Retinal pigment epithelial cell (primary cell): ENCODE measurements around the gene ST6GAL1.
"Not testable (repeated sequence)": the region's sequence is repeated elsewhere in the genome, so short reads cannot be mapped to it uniquely, and the experiment has no call there.

ENCODE experiments used
- DNase-seq: peaks from one replicate; pipeline ENCODE4 v3.0.0-alpha.2; 2010; ENCODE audit warnings: low read depth
- H3K4me3 ChIP-seq: 2 replicates; pipeline ENCODE4 v1.5.1; 2011; ENCODE audit warnings: mild to moderate bottlenecking, low read length, control low read depth, moderate library complexity
- TF ChIP-seq, protein P1 (sequence below): conservative IDR thresholded peaks from 2 replicates; pipeline ENCODE4 v1.5.1; 2011; ENCODE audit warnings: low read depth, low read length, control low read depth, inconsistent platforms

Gene ST6GAL1

GRCh38 chr3:186963636-186964035 is 33.3 kb downstream of the ST6GAL1 start:
- TF ChIP-seq, protein P1, sequence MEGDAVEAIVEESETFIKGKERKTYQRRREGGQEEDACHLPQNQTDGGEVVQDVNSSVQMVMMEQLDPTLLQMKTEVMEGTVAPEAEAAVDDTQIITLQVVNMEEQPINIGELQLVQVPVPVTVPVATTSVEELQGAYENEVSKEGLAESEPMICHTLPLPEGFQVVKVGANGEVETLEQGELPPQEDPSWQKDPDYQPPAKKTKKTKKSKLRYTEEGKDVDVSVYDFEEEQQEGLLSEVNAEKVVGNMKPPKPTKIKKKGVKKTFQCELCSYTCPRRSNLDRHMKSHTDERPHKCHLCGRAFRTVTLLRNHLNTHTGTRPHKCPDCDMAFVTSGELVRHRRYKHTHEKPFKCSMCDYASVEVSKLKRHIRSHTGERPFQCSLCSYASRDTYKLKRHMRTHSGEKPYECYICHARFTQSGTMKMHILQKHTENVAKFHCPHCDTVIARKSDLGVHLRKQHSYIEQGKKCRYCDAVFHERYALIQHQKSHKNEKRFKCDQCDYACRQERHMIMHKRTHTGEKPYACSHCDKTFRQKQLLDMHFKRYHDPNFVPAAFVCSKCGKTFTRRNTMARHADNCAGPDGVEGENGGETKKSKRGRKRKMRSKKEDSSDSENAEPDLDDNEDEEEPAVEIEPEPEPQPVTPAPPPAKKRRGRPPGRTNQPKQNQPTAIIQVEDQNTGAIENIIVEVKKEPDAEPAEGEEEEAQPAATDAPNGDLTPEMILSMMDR, result no peak
- DNase-seq, result no peak
- H3K4me3 ChIP-seq, result no peak overlapping the region

GRCh38 chr3:186964071-186964470 is 33.7 kb downstream of the ST6GAL1 start:
- TF ChIP-seq, protein P1, result no peak
- no peak for DNase-seq
- H3K4me3 ChIP-seq, result no peak overlapping the region

DNA sequence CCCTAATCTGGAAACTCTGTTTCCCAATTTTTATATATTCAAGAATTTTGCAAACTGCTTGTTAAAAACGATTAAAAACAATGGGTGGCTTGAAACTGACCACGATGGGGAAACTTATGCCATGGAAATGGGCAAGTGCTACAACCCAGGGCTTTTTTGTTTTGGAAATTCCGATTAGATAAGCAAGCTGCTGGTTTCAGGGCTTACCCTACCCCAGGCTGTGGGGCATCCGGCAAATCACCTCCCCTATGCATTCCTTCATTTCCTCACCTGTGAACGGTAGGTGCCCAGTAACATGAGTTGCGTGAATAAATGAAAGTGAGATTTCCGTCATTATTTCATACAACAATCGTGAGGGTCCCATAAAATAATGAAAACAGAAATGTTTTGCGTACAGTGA is 34.3 kb downstream of the ST6GAL1 start:
- TF ChIP-seq, protein P1, result no peak
- DNase-seq, result no peak
- H3K4me3 ChIP-seq, result no peak overlapping the region

- DNase-seq, result no peak
- TF ChIP-seq, protein P1, result no peak
- H3K4me3 ChIP-seq, result no peak overlapping the region
These were observed 35.0 kb downstream of the ST6GAL1 start for GRCh38 chr3:186965141-186965879.

- TF ChIP-seq, protein P1, result no peak
- no peak for DNase-seq
- H3K4me3 ChIP-seq, result no peak overlapping the region
These were observed 36.1 kb downstream of the ST6GAL1 start for GRCh38 chr3:186966406-186966805.

DNA sequence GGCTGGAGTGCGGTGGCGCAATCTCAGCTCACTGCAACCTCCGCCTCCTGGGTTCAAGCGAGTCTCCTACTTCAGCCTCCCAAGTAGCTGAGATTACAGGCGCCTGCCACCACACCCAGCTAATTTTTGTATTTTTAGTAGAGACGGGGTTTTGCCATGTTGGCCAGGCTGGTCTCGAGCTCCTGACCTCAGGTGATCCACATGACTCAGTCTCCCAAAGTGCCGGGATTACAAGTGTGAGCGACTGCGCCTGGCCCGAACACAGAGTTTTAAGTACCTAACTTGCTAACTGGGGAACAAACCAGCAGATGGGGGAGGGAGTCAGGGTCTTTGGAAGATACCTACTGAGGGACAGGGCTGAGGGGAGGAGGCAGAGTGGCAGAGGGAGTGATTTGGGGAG is 36.9 kb downstream of the ST6GAL1 start:
- DNase-seq, H3K4me3 ChIP-seq: not testable (repeated sequence)

DNA sequence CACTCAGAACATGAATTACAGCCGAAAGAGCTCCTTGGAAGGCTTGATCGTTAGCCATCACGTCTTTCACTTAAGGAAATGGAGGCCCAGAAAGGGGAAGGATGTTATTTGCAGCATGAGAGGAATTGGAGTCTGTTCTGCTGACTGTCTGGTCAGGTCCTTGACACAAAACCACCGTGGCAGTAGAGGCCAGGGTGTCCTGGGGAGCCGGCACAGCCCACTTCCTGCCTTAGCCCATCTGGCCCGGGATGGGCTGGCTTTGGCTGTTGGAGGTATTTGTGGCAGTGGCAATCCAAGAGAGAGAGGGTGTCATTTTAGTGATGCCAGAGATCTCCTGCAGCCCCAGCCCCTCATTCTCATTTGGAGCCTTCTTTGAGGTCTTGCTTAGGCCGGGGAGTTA is 37.4 kb downstream of the ST6GAL1 start:
- no peak overlapping the region for H3K4me3 ChIP-seq
- TF ChIP-seq, protein P1, result no peak
- DNase-seq, result no peak

- no peak for DNase-seq
- TF ChIP-seq, protein P1, result no peak
- H3K4me3 ChIP-seq, result no peak overlapping the region
These were observed 39.3 kb downstream of the ST6GAL1 start for GRCh38 chr3:186969607-186970006.

- not testable (repeated sequence) for DNase-seq, H3K4me3 ChIP-seq
These were observed 40.8 kb downstream of the ST6GAL1 start for GRCh38 chr3:186971106-186971505.
